Measurements from ENCODE around the gene NEU1.
"Not testable (repeated sequence)": the region's sequence is repeated elsewhere in the genome, so short reads cannot be mapped to it uniquely, and the experiment has no call there.

NEU1 gene

DNA sequence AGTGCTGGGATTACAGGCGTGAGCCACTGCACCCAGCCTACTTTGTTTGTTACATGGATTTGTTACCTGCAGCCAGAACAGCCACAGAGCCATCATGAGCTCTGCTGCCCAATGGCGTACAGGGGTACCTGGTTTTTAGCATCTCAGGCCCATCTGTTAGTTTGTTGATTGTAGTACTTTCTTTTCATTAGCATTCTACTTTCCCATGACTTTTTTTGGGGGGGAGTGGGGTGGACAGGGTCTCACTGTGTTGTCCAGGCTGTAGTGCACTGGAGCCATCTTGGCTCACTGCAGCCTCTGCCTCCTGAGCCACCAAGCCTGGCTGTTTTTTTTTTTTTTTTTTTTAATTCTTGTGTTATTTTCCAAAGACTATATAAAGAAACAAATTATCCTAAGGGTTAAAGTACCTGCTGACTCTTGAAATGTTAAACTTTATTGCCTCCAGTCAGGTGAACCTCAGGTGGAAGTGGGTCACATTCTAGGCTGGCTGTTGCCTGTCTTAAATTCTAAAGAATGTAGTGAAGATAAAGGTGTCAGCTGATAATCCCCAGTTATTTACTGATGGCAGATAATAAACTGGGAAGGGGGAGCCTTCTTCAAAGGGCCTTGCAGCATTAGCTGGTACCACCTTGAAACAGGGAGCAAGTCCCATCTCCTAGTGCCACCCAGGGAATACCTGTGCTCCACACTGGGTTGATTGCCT, 15.2 kb downstream of the NEU1 start:
- DNase-seq, result no peak
- Histone ChIP-seq H3K4me3 (no peak overlapping the region), H3K27me3 (no peaks in the 10 kb centered on the region), H3K4me1 (no peaks in the 10 kb centered on the region), H3K27ac (no peak overlapping the region), H3K9me3 (no peaks in the 10 kb centered on the region), H3K36me3 (peaks cover 0 to 13% (median 0%) of the 10 kb centered on the region in 3 donors)
- TF ChIP-seq, protein P1, sequence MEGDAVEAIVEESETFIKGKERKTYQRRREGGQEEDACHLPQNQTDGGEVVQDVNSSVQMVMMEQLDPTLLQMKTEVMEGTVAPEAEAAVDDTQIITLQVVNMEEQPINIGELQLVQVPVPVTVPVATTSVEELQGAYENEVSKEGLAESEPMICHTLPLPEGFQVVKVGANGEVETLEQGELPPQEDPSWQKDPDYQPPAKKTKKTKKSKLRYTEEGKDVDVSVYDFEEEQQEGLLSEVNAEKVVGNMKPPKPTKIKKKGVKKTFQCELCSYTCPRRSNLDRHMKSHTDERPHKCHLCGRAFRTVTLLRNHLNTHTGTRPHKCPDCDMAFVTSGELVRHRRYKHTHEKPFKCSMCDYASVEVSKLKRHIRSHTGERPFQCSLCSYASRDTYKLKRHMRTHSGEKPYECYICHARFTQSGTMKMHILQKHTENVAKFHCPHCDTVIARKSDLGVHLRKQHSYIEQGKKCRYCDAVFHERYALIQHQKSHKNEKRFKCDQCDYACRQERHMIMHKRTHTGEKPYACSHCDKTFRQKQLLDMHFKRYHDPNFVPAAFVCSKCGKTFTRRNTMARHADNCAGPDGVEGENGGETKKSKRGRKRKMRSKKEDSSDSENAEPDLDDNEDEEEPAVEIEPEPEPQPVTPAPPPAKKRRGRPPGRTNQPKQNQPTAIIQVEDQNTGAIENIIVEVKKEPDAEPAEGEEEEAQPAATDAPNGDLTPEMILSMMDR (IDR thresholded peaks at IDR 0.05), result no peak
- intact Hi-C loops (cut with DNase I; ENCODE audit: low total_unique reads), result no loop called here

- H3K4me3 ChIP-seq, result no peak overlapping the region
- intact Hi-C loops (cut with DNase I; ENCODE audit: low total_unique reads), result no loop called here
- no peaks in the 10 kb centered on the region for H3K9me3 ChIP-seq
- H3K27ac ChIP-seq, result no peak overlapping the region
- peaks cover 12 to 37% (median 23%) of the 10 kb centered on the region in 3 donors for H3K36me3 ChIP-seq
- TF ChIP-seq, protein P1 (IDR thresholded peaks at IDR 0.05), result no peak
- no peak for DNase-seq
- no peaks in the 10 kb centered on the region for H3K4me1 ChIP-seq
- H3K27me3 ChIP-seq, result no peaks in the 10 kb centered on the region
Measured at GRCh38 chr6:31844507-31844906, 18.1 kb downstream of the NEU1 start.

DNA sequence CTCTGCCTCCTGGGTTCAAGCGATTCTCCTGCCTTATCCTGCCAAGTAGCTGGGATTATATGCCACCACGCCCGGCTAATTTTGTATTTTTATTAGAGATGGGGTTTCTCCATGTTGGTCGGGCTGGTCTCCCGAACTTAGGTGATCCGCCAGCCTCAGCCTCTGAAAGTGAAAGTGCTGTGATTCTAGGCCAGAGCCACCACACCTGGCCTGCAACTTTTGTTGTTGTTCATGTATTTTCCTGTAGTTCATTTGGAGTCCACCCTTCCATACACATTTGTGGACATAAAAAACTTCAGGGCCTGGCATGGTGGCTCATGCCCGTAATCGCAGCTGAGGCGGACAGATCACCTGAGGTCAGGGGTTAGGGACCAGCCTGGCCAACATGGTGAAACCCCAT, 20.6 kb downstream of the NEU1 start:
- Histone ChIP-seq H3K9me3 (no peaks in the 10 kb centered on the region), H3K36me3 (peaks cover 35 to 61% (median 48%) of the 10 kb centered on the region in 3 donors), H3K27me3 (no peaks in the 10 kb centered on the region), H3K4me1 (peaks cover 0 to 17% (median 16%) of the 10 kb centered on the region in 4 donors), H3K27ac (no peak overlapping the region), H3K4me3 (no peak overlapping the region)
- intact Hi-C loops (cut with DNase I; ENCODE audit: low total_unique reads), result no loop called here
- no peak for DNase-seq
- TF ChIP-seq, protein P1 (IDR thresholded peaks at IDR 0.05), result no peak

- H3K27ac ChIP-seq, H3K27me3 ChIP-seq, H3K9me3 ChIP-seq, DNase-seq, H3K4me3 ChIP-seq: not testable (repeated sequence)
- Histone ChIP-seq H3K4me1 (peaks cover 0 to 35% (median 31%) of the 10 kb centered on the region in 4 donors), H3K36me3 (peaks cover 40 to 63% (median 48%) of the 10 kb centered on the region in 3 donors)
- intact Hi-C loops (cut with DNase I; ENCODE audit: low total_unique reads), result loop anchor here (5.0 to 10.0 kb wide), 2 partner anchors 115 to 172 kb away; partner anchors contain the start of genes CSNK2B, DDAH2, LY6G5B and LY6G6C
Measured at GRCh38 chr6:31839779-31840126, 22.9 kb downstream of the NEU1 start.

DNA sequence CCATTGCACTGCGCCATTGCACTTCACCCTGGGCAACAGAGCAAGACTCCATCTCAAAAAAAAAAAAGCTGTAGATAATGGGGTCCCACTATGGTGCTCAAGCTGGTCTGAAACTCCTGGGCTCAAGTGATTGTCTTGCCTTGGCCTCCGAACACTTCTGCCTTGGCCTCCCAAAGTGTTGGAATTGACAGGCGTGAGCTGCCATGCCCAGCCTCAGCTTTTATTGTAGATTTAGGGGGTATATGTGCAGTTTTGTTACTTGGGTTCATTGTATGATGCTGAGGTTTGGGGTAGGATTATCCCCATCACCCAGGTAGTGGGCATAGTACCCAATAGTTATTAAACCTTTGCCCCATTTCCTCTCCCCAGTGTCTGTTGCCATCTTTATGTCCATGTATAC, 23.7 kb downstream of the NEU1 start:
- Histone ChIP-seq H3K27me3 (no peaks in the 10 kb centered on the region), H3K27ac (no peak overlapping the region), H3K36me3 (peaks cover 40 to 59% (median 48%) of the 10 kb centered on the region in 3 donors), H3K4me3 (no peak overlapping the region), H3K9me3 (no peaks in the 10 kb centered on the region), H3K4me1 (peaks cover 0 to 37% (median 33%) of the 10 kb centered on the region in 4 donors)
- TF ChIP-seq, protein P1 (IDR thresholded peaks at IDR 0.05), result no peak
- intact Hi-C loops (cut with DNase I; ENCODE audit: low total_unique reads), result loop anchor here (5.0 to 10.0 kb wide), 2 partner anchors 114 to 172 kb away; partner anchors contain the start of genes CSNK2B, DDAH2, LY6G5B and LY6G6C
- DNase-seq, result no peak

DNA sequence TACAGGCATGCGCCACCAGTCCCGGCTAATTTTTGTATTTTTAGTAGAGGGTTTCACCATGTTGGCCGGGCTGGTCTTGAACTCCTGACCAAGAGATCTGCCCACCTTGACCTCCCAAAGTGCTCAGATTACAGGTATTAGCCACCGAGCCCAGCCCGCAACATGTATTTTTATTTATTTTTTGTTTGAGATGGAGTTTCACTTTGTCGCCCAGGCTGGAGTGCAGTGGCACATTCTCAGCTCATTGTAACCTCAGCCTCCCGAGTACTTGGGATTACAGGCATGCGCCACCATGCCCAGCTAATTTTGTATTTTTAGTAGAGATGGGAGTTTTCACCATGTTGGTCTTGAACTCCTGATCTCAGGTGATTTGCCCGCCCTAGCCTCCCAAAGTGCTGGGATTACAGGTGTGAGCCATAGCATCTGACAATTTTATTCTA, 24.5 kb downstream of the NEU1 start:
- not testable (repeated sequence) for H3K27me3 ChIP-seq, H3K9me3 ChIP-seq, DNase-seq, H3K27ac ChIP-seq, H3K4me3 ChIP-seq
- H3K36me3 ChIP-seq, result peaks cover 40 to 54% (median 48%) of the 10 kb centered on the region in 3 donors
- intact Hi-C loops (cut with DNase I; ENCODE audit: low total_unique reads), result loop anchor here (5.0 to 10.0 kb wide), 2 partner anchors 113 to 171 kb away; partner anchors contain the start of genes CSNK2B, DDAH2, LY6G5B and LY6G6C
- H3K4me1 ChIP-seq, result peaks cover 0 to 43% (median 36%) of the 10 kb centered on the region in 4 donors
